ENCODE results near the gene PSTPIP1. TPM values are rescaled to one million over a fixed set of nuclear protein-coding genes. Genes with fewer than 3 reads are reported as not detected.

The PSTPIP1 gene
- total RNA-seq, 1 donor from 2014 or later: 16.0 TPM

- Histone ChIP-seq H3K36me3 (peaks cover 34% of the 10 kb centered on the region), H3K4me1 (no peaks in the 10 kb centered on the region), H3K9me3 (no peaks in the 10 kb centered on the region), H3K27ac (no peak overlapping the region), H3K4me3 (no peak overlapping the region), H3K27me3 (no peaks in the 10 kb centered on the region)
- ATAC-seq: no peak
- intact Hi-C loops (cut with DNase I): no loop called here
- no peak for DNase-seq
- no peak for TF ChIP-seq CTCF (IDR thresholded peaks at IDR 0.05)
Observed at GRCh38 chr15:77040673-77041072, 45.7 kb downstream of the PSTPIP1 start.

- peaks cover 39% of the 10 kb centered on the region for H3K36me3 ChIP-seq
- DNase-seq: no peak
Observed at GRCh38 chr15:77042245-77042919, 47.5 kb downstream of the PSTPIP1 start.

DNA sequence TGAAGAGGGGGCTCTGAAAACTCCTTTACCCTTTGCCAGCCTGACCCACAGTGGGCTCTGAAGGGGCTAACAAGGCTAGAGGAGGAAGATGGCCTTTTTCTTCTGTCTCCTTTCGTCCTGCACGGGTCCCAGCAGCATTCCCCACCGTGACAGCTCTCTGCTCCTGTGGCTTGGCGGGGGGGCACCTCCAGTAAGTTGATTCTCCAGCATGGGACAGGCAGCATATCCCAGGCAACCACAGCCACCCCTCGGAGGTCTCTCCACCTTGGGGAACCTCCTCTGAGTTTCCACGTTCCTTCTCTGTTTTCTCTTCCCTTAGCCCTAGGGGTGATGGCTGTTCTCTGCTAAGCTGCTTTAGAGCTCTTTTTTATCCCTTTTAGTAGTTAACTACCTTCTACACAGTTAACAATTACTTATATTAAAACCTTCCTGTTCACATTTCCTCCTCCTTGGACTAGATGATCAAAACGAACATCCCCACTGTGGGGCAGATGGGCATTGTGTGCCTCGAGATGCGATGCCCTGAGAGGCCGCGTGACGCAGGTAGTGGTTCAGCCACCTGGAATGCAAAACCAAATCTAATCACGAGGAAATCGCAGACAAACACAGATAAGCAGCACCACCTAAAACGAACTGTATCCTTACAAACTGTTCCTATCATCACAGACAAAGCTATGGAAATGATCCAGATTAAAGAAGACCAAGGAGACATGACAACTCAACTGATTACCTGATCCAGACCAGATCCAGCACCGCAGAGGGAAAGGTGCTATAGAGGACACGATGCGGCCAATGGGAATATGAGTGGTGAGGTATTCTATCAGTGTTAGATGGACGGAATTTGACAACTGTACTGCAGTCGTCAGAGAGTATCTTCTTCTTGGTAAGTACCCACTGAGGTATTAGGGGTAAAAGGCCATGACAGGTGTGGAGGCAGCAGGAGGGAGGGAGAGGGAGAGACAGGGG lies 48.3 kb downstream of the PSTPIP1 start:
- no peak overlapping the region for H3K4me3 ChIP-seq
- no peaks in the 10 kb centered on the region for H3K9me3 ChIP-seq
- H3K4me1 ChIP-seq: no peaks in the 10 kb centered on the region
- DNase-seq: no peak
- intact Hi-C loops (cut with DNase I): no loop called here
- H3K27me3 ChIP-seq: no peaks in the 10 kb centered on the region
- TF ChIP-seq CTCF (IDR thresholded peaks at IDR 0.05): no peak
- H3K27ac ChIP-seq: no peak overlapping the region
- H3K36me3 ChIP-seq: peaks cover 43% of the 10 kb centered on the region
- ATAC-seq: no peak

More at GRCh38 chr15:77042245-77042919, 47.5 kb downstream of the PSTPIP1 start:
- intact Hi-C loops (cut with DNase I): no loop called here
- no peaks in the 10 kb centered on the region for H3K27me3 ChIP-seq
- no peak overlapping the region for H3K4me3 ChIP-seq
- H3K9me3 ChIP-seq: no peaks in the 10 kb centered on the region
- no peak for TF ChIP-seq CTCF (IDR thresholded peaks at IDR 0.05)
- no peak overlapping the region for H3K27ac ChIP-seq
- ATAC-seq: no peak
- H3K4me1 ChIP-seq: no peaks in the 10 kb centered on the region

DNA sequence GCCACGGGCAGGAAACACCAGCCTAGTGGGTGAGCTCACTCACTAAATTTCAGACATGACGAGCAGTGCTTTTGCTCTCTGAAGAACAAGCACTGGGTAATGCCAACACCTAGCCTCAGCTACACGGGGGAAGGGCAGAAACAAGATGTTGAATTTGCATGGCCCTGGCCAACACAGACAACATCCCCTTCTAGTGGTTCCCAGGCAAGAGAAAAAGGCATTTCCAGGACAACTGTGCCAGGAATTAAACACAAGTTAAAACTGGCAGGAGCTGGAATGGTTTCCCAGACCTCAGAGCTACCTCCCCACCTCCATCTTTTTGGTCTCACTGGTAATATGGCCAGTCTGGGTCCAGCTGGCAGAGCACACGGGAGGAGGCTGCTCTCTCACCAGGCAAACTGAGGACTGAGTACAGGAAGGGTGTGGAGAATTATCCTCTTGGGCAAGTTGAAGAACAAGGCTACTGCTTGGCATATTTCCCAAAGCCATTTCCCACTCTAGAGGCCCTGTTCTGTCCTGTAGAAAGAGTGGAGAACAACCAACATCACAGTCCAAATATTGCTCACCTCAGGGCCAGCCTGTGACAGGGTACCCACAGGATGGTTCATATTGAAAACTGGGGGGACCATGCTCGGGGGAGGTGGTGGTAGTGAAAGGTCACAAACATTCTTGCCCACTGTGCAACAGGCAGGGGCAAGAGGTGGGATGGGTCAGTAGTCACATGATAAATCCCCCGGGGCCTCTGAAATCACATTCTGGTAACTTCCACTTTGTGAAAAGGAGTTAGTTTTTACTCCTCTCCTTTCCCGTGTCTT lies 49.5 kb downstream of the PSTPIP1 start:
- Histone ChIP-seq H3K36me3 (peaks cover 43% of the 10 kb centered on the region), H3K27ac (no peak overlapping the region), H3K4me1 (no peaks in the 10 kb centered on the region), H3K27me3 (no peaks in the 10 kb centered on the region), H3K4me3 (no peak overlapping the region), H3K9me3 (no peaks in the 10 kb centered on the region)
- DNase-seq: no peak
- ATAC-seq: no peak
- TF ChIP-seq CTCF (IDR thresholded peaks at IDR 0.05): no peak
- intact Hi-C loops (cut with DNase I): no loop called here

DNA sequence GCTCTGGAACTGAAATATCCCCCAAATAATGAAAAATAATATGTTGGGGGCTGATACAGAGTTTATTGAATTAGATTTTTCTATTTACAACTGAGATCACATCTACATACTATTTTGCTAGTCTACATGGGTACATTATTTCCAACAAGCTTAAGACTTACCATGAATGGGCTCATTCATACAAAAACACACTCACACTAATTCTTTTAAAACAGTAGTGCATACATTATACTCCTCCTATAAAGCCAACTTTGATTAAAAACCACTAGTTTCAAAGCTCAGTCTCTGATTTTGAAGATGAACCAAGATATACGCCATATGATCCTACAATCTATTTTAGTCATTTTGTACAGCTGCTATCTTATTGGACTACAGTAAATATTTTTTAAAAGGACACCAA lies 51.1 kb downstream of the PSTPIP1 start:
- Histone ChIP-seq H3K4me3 (no peak overlapping the region), H3K4me1 (no peaks in the 10 kb centered on the region), H3K36me3 (peaks cover 50% of the 10 kb centered on the region), H3K9me3 (no peaks in the 10 kb centered on the region), H3K27me3 (no peaks in the 10 kb centered on the region), H3K27ac (no peak overlapping the region)
- DNase-seq (no peak), ATAC-seq (no peak)
- intact Hi-C loops (cut with DNase I): no loop called here
- TF ChIP-seq CTCF (IDR thresholded peaks at IDR 0.05): no peak

Data from upper lobe of right lung (tissue), 1 donor.